ENCODE data around the gene SYNJ2. TPM values are rescaled to one million over a fixed set of nuclear protein-coding genes. Genes with fewer than 3 reads are reported as not detected.

Gene SYNJ2
- total RNA-seq, 4 donors from 2014 or later, result 2.6 to 7.5 (median 5.5) TPM

- intact Hi-C loops (cut with DNase I; ENCODE audit: low total_unique reads), result no loop called here
- 92 to 93% methylated on average over 9 of the region's 9 CpGs for WGBS, 2 donors
- TF ChIP-seq, protein P1, sequence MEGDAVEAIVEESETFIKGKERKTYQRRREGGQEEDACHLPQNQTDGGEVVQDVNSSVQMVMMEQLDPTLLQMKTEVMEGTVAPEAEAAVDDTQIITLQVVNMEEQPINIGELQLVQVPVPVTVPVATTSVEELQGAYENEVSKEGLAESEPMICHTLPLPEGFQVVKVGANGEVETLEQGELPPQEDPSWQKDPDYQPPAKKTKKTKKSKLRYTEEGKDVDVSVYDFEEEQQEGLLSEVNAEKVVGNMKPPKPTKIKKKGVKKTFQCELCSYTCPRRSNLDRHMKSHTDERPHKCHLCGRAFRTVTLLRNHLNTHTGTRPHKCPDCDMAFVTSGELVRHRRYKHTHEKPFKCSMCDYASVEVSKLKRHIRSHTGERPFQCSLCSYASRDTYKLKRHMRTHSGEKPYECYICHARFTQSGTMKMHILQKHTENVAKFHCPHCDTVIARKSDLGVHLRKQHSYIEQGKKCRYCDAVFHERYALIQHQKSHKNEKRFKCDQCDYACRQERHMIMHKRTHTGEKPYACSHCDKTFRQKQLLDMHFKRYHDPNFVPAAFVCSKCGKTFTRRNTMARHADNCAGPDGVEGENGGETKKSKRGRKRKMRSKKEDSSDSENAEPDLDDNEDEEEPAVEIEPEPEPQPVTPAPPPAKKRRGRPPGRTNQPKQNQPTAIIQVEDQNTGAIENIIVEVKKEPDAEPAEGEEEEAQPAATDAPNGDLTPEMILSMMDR (IDR thresholded peaks at IDR 0.05), result no peak
- no peak for TF ChIP-seq POLR2A (IDR thresholded peaks at IDR 0.05)
- H3K4me3 ChIP-seq (ENCODE audit: low read depth, poor library complexity, severe bottlenecking), result no peak overlapping the region
- peak in 1 of 2 donors; percentile 68 for DNase-seq (ENCODE audit: low spot score in 2 of 2)
These were observed 57.5 kb downstream of the SYNJ2 start for GRCh38 chr6:158039178-158039557.

GRCh38 chr6:158039571-158040050 lies 57.9 kb downstream of the SYNJ2 start:
- H3K4me3 ChIP-seq (ENCODE audit: low read depth, poor library complexity, severe bottlenecking), result no peak overlapping the region
- no peak for TF ChIP-seq POLR2A (IDR thresholded peaks at IDR 0.05)
- TF ChIP-seq, protein P1 (IDR thresholded peaks at IDR 0.05), result no peak
- intact Hi-C loops (cut with DNase I; ENCODE audit: low total_unique reads), result no loop called here
- peak in 1 of 2 donors; percentile 77 for DNase-seq (ENCODE audit: low spot score in 2 of 2)
- 80 to 94% methylated on average over 13 to 16 of the region's 17 CpGs for WGBS, 2 donors

DNA sequence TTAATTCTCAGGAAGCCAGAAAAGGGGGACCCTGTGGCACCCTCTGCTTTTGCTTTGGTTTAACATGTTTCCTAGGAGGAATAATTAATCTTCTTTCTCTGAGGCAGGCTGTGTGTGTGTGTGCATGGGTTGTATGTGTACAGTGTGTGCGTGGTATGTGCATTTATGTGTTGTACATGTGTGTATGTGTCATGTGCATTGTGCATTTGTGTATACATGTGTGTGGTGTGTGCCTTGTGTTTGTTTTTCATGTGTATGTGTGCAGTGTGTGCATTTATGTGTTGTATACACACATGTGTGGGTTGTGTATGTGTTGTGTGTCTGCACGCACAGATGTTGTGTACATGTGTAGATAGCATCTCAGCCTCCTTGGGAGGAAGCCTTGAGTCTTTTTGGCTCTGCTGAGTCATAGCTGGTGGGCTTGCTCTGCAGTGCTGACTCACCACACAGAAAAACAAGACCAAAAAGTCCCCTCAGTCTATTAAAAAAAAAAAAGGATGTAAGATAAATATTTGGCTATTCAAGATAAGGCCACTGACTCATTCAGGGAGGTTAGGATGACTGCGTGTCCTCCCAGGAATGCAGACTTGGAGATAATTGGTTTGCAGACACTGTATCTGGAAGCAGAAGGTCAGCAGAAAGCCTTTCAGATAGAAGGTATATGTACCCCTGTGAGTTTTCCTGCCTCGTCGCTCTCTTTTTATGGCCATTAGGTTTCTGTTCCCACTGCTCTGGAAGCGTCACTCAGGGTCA lies 58.6 kb downstream of the SYNJ2 start:
- no peak overlapping the region for H3K4me3 ChIP-seq (ENCODE audit: low read depth, poor library complexity, severe bottlenecking)
- DNase-seq (ENCODE audit: low spot score in 2 of 2), result peak in 1 of 2 donors; percentile 75
- TF ChIP-seq, protein P1 (IDR thresholded peaks at IDR 0.05), result peak in 1 of 3 donors; percentile 69
- no peak for TF ChIP-seq POLR2A (IDR thresholded peaks at IDR 0.05)
- intact Hi-C loops (cut with DNase I; ENCODE audit: low total_unique reads), result no loop called here
- WGBS, 2 donors, result 41 to 50% methylated on average over 5 to 6 of the region's 6 CpGs

DNA sequence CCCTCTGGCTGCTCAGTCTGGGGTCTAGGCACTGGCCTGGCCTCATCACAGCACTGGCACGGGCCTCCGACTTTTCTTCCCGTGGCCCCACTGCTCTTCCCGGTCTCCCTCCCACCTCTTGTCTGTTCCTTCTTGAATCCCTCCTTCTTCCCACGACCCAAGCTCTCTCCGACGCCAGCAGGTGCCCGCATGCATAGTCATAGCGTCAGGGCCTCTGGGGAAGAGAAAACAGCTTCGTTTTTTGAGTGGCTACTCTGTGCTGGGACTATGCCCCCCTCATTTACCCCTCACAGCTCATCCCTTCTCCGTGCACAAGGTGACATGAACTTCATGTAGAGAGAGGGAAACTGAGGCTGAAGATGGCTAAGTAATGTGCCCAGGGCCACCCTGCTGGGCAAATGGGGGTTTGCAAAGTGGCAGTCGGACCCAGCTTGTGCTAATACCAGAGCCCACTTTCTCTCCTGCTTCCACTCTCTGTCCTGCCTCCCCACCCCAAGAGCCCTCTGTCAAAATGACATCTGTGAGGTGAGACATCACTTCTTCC lies 59.2 kb downstream of the SYNJ2 start:
- TF ChIP-seq POLR2A (IDR thresholded peaks at IDR 0.05), result no peak
- TF ChIP-seq, protein P1 (IDR thresholded peaks at IDR 0.05), result no peak
- no peak overlapping the region for H3K4me3 ChIP-seq (ENCODE audit: low read depth, poor library complexity, severe bottlenecking)
- WGBS, 2 donors, result 70 to 74% methylated on average over 12 of the region's 12 CpGs
- intact Hi-C loops (cut with DNase I; ENCODE audit: low total_unique reads), result no loop called here
- DNase-seq (ENCODE audit: low spot score in 2 of 2), result no peak

DNA sequence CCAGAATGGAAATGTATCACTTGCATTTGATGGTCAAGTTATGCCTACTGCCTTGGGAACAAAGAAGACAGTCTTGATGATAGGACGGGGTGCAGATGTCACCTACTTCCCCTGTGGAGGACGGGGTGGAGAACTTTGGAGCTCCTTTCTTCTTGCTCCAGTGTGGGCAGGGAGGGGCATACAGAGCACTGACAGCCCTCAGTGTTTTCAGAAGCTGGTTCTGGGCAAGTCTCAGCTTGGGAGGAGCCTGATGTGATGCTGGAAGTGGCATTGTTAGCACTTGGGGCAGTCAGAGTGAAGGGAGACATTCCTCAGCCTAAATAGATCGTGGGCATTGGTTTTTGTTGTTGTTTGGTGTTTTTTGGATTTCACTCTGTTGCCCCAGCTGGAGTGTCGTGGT lies 59.7 kb downstream of the SYNJ2 start:
- 45 to 58% methylated on average over 4 of the region's 4 CpGs for WGBS, 2 donors
- DNase-seq (ENCODE audit: low spot score in 2 of 2), result no peak
- no peak for TF ChIP-seq POLR2A (IDR thresholded peaks at IDR 0.05)
- TF ChIP-seq, protein P1 (IDR thresholded peaks at IDR 0.05), result no peak
- no peak overlapping the region for H3K4me3 ChIP-seq (ENCODE audit: low read depth, poor library complexity, severe bottlenecking)
- intact Hi-C loops (cut with DNase I; ENCODE audit: low total_unique reads), result no loop called here
